ENCODE results near the gene FKBP11. TPM values are rescaled to one million over a fixed set of nuclear protein-coding genes. Genes with fewer than 3 reads are reported as not detected.
A peak's percentile ranks its signal among the peaks of the same experiment; 100 is the strongest.

FKBP11 gene
- total and polyA plus RNA-seq, 3 donors from 2014 or later: 13.4 to 22.4 (median 16.4) TPM

- no peak overlapping the region for H3K4me3 ChIP-seq
- WGBS, 2 donors: 86 to 94% methylated on average over 7 of the region's 7 CpGs
- TF ChIP-seq CTCF (IDR thresholded peaks at IDR 0.05) (no peak), POLR2A (IDR thresholded peaks at IDR 0.05) (no peak)
- H3K36me3 ChIP-seq (ENCODE audit: low read depth, missing control alignments): no peaks in the 10 kb centered on the region
- H3K27ac ChIP-seq: no peak overlapping the region
- no peaks in the 10 kb centered on the region for H3K27me3 ChIP-seq
- intact Hi-C loops (cut with DNase I; ENCODE audit: low total_unique reads): no loop called here
- no peaks in the 10 kb centered on the region for H3K9me3 ChIP-seq
- no peaks in the 10 kb centered on the region for H3K4me1 ChIP-seq
- DNase-seq: no peak
Observed at GRCh38 chr12:48938805-48939204, 13.5 kb upstream of the FKBP11 start.

- Histone ChIP-seq H3K4me1 (no peaks in the 10 kb centered on the region), H3K9me3 (no peaks in the 10 kb centered on the region), H3K4me3 (no peak overlapping the region), H3K27ac (no peak overlapping the region), H3K36me3 (ENCODE audit: low read depth, missing control alignments) (no peaks in the 10 kb centered on the region), H3K27me3 (no peaks in the 10 kb centered on the region)
- no peak for TF ChIP-seq POLR2A (IDR thresholded peaks at IDR 0.05)
- TF ChIP-seq CTCF (IDR thresholded peaks at IDR 0.05): no peak
- DNase-seq: no peak
- WGBS, 2 donors: 92 to 95% methylated on average over 6 of the region's 6 CpGs
- intact Hi-C loops (cut with DNase I; ENCODE audit: low total_unique reads): no loop called here
Observed at GRCh38 chr12:48937170-48937569, 11.9 kb upstream of the FKBP11 start.

- Histone ChIP-seq H3K4me1 (no peaks in the 10 kb centered on the region), H3K27me3 (no peaks in the 10 kb centered on the region), H3K4me3 (no peak overlapping the region), H3K9me3 (no peaks in the 10 kb centered on the region), H3K36me3 (ENCODE audit: low read depth, missing control alignments) (no peaks in the 10 kb centered on the region), H3K27ac (no peak overlapping the region)
- TF ChIP-seq POLR2A (IDR thresholded peaks at IDR 0.05) (no peak), CTCF (IDR thresholded peaks at IDR 0.05) (peak; percentile 42 to 93 (median 70))
- peak; percentile 83 for DNase-seq
- intact Hi-C loops (cut with DNase I; ENCODE audit: low total_unique reads): no loop called here
Observed at GRCh38 chr12:48936379-48936979, 11.2 kb upstream of the FKBP11 start.

- Histone ChIP-seq H3K36me3 (ENCODE audit: low read depth, missing control alignments) (no peaks in the 10 kb centered on the region), H3K4me3 (no peak overlapping the region), H3K27me3 (no peaks in the 10 kb centered on the region), H3K9me3 (no peaks in the 10 kb centered on the region), H3K27ac (no peak overlapping the region), H3K4me1 (no peaks in the 10 kb centered on the region)
- WGBS, 2 donors: 89 to 100% methylated on average over 1 of the region's 1 CpG
- DNase-seq: no peak
- TF ChIP-seq CTCF (IDR thresholded peaks at IDR 0.05): no peak
- no peak for TF ChIP-seq POLR2A (IDR thresholded peaks at IDR 0.05)
- intact Hi-C loops (cut with DNase I; ENCODE audit: low total_unique reads): no loop called here
Observed at GRCh38 chr12:48934312-48934706, 9.0 kb upstream of the FKBP11 start.

- DNase-seq: no peak
- Histone ChIP-seq H3K27ac (no peak overlapping the region), H3K27me3 (no peaks in the 10 kb centered on the region), H3K4me3 (no peak overlapping the region), H3K9me3 (no peaks in the 10 kb centered on the region), H3K36me3 (ENCODE audit: low read depth, missing control alignments) (no peaks in the 10 kb centered on the region), H3K4me1 (no peaks in the 10 kb centered on the region)
- TF ChIP-seq POLR2A (IDR thresholded peaks at IDR 0.05) (no peak), CTCF (IDR thresholded peaks at IDR 0.05) (no peak)
- WGBS, 2 donors: 85 to 88% methylated on average over 9 of the region's 9 CpGs
- intact Hi-C loops (cut with DNase I; ENCODE audit: low total_unique reads): no loop called here
Observed at GRCh38 chr12:48933664-48934311, 8.5 kb upstream of the FKBP11 start.

All from testis (tissue), 3 donors.